Endothelial cell of umbilical vein (primary cell): Measurements from ENCODE around the gene PNMA8A. TPM values are rescaled to one million over a fixed set of nuclear protein-coding genes. Genes with fewer than 3 reads are reported as not detected.

Source experiments
- BruUV-seq: library from RNA; stranded (reverse); fragments of 400-500 nt; replicated peaks from 2 replicates; lab custom pipeline; 2021; lab: Mats Ljungman, UMichigan
- CTCF ChIA-PET: fragments of 300-600, 350-600 bp; sonication (Branson Sonifier 250); formaldehyde crosslinking; loops from one replicate; lab custom pipeline; 2021; ENCODE audit warnings: antibody characterized with exemption, inconsistent platforms; lab: Charles Lee
- POLR2A ChIA-PET: fragments of 300-600, 350-600 bp; sonication (Branson Sonifier 250); formaldehyde crosslinking; loops from one replicate; lab custom pipeline; 2021; ENCODE audit warnings: antibody characterized with exemption, inconsistent platforms; lab: Charles Lee
- DNase-seq: peaks from one replicate; pipeline ENCODE4 v3.0.0-alpha.2; 2011; ENCODE audit warnings: low read depth, low spot score
- FAIRE-seq: peaks from 2 replicates; lab custom pipeline; 2011; peaks lifted over from hg19 to GRCh38; lab: Jason Lieb, UNC
- H2AFZ ChIP-seq: 2 replicates; pipeline ENCODE4 v1.6.0; 2012; ENCODE audit warnings: low read depth, low read length, control low read depth, inconsistent platforms
- H3K27ac ChIP-seq: 2 replicates; pipeline ENCODE4 v1.5.1; 2011; ENCODE audit warnings: low read depth, mild to moderate bottlenecking, control low read depth, low read length, moderate library complexity; ENCODE audit not compliant: insufficient read depth
- H3K27me3 ChIP-seq, 2 experiments: 2 replicates each; pipeline versions ENCODE4 v1.6.0 to v1.6.1; 2011; ENCODE audit warnings: low read length in 2 of 2, mixed read lengths in 1 of 2; ENCODE audit not compliant: control insufficient read depth in 2 of 2, insufficient read depth in 2 of 2
- H3K36me3 ChIP-seq, 2 experiments: 2 replicates in 1 of 2; 3 replicates in 1 of 2; pipeline ENCODE4 v1.5.1; 2011; ENCODE audit warnings: low read length in 2 of 2, mild to moderate bottlenecking in 1 of 2, moderate library complexity in 1 of 2; ENCODE audit not compliant: control insufficient read depth in 2 of 2, insufficient read depth in 2 of 2; ENCODE audit errors: extremely low read depth in 1 of 2
- H3K4me1 ChIP-seq: 3 replicates; pipeline ENCODE4 v1.5.1; 2011; ENCODE audit warnings: mild to moderate bottlenecking, low read length; ENCODE audit not compliant: control insufficient read depth, insufficient read depth; ENCODE audit errors: extremely low read depth
- H3K4me2 ChIP-seq: 2 replicates; pipeline ENCODE4 v1.6.1; 2011; ENCODE audit warnings: low read length, control low read depth, mixed read lengths; ENCODE audit not compliant: insufficient read depth
- H3K4me3 ChIP-seq, 3 experiments: fragments of 200-600 bp in 1 of 3; sonication (generic), shearing (Covaris generic) in 1 of 3; replicated peaks in 1 of 3; 2 replicates each; pipeline ENCODE4 v1.5.1; 2011 to 2016; ENCODE audit warnings: control low read depth in 3 of 3, low read length in 3 of 3, mild to moderate bottlenecking in 2 of 3, inconsistent platforms in 1 of 3, low read depth in 1 of 3, moderate library complexity in 1 of 3; ENCODE audit not compliant: insufficient read depth in 1 of 3
- H3K79me2 ChIP-seq: 2 replicates; pipeline ENCODE4 v1.6.0; 2012; ENCODE audit warnings: low read length, inconsistent platforms; ENCODE audit not compliant: control insufficient read depth, insufficient read depth
- H3K9ac ChIP-seq: replicated peaks from 2 replicates; pipeline ENCODE3; 2011; ENCODE audit warnings: low read length, control low read depth; ENCODE audit not compliant: insufficient read depth; ENCODE audit errors: extremely low read depth
- H3K9me1 ChIP-seq: replicated peaks from 3 replicates; pipeline ENCODE4 v1.6.0; 2011; ENCODE audit warnings: mild to moderate bottlenecking, low read length; ENCODE audit not compliant: control insufficient read depth, insufficient read depth; ENCODE audit errors: extremely low read depth
- H3K9me3 ChIP-seq: replicated peaks from 2 replicates; pipeline ENCODE4 v1.5.1; 2012; ENCODE audit warnings: low read length, inconsistent platforms; ENCODE audit not compliant: control insufficient read depth, insufficient read depth
- H4K20me1 ChIP-seq: replicated peaks from 2 replicates; pipeline ENCODE3; 2011; ENCODE audit warnings: mild to moderate bottlenecking, low read length; ENCODE audit not compliant: control insufficient read depth, insufficient read depth; ENCODE audit errors: extremely low read depth
- CTCF ChIP-seq, 2 donors: IDR thresholded peaks; 1 replicate in 1 of 2; 2 replicates in 1 of 2; pipeline ENCODE4 v1.5.1; 2011; ENCODE audit warnings: low read length in 2 of 2, mild to moderate bottlenecking in 2 of 2, moderate library complexity in 2 of 2, control low read depth in 1 of 2, inconsistent platforms in 1 of 2, low read depth in 1 of 2; ENCODE audit not compliant: insufficient read depth in 1 of 2; ENCODE audit errors: extremely low read depth in 1 of 2
- EZH2 ChIP-seq: IDR thresholded peaks from 2 replicates; pipeline ENCODE4 v1.6.1; 2012; ENCODE audit warnings: borderline replicate concordance, low read depth, mild to moderate bottlenecking, moderate library complexity, low read length, inconsistent platforms; ENCODE audit not compliant: severe bottlenecking
- FOS ChIP-seq: IDR thresholded peaks from 2 replicates; pipeline ENCODE4 v1.6.1; 2011; ENCODE audit warnings: mild to moderate bottlenecking, low read length, moderate library complexity, borderline replicate concordance; ENCODE audit not compliant: insufficient read depth
- GATA2 ChIP-seq: IDR thresholded peaks from 2 replicates; pipeline ENCODE4 v1.7.0; 2011; ENCODE audit warnings: low read depth, mild to moderate bottlenecking, moderate library complexity, mixed read lengths, low read length; ENCODE audit not compliant: insufficient read length, insufficient read depth
- JUN ChIP-seq: IDR thresholded peaks from 2 replicates; pipeline ENCODE4 v1.6.1; 2011; ENCODE audit warnings: borderline replicate concordance, low read depth; ENCODE audit not compliant: insufficient read length, insufficient read depth
- MAX ChIP-seq: IDR thresholded peaks from 2 replicates; pipeline ENCODE4 v1.6.1; 2011; ENCODE audit not compliant: insufficient read depth, insufficient read length
- MYC ChIP-seq: IDR thresholded peaks from one replicate; pipeline ENCODE4 v1.6.1; 2011; ENCODE audit warnings: mild to moderate bottlenecking, low read depth, low read length
- POLR2A ChIP-seq: IDR thresholded peaks from 2 replicates; pipeline ENCODE4 v1.6.1; 2012; ENCODE audit warnings: low read depth, mild to moderate bottlenecking, control low read depth, low read length
- POLR2AphosphoS5 ChIP-seq: IDR thresholded peaks from 2 replicates; pipeline ENCODE4 v1.6.1; 2012; ENCODE audit warnings: low read depth, mild to moderate bottlenecking, control low read depth, low read length, moderate library complexity; ENCODE audit not compliant: insufficient read depth
- dilution Hi-C: fragments of 300-500 bp; cut with MboI; formaldehyde crosslinking; loops from one replicate; pipeline ENCODE4 v1.15.0; 2019; ENCODE audit warnings: low sequenced_read_pairs; ENCODE audit not compliant: extremely low pct_ligation_motif_present
- intact Hi-C: fragments of 100-400 bp; cut with micrococcal nuclease; formaldehyde crosslinking; loops from one replicate; pipeline ENCODE4 v1.10.0; 2022
- polyA plus RNA-seq, 4 experiments: library from polyadenylated mRNA; depleted of rRNA in 3 of 4; stranded (reverse) in 3 of 4; unstranded in 1 of 4; fragments of >200 nt; gene quantifications; 2 replicates each; pipeline versions ENCODE4 v1.2.1 to v1.2.3, GENCODE V29; 2011 to 2012; ENCODE audit warnings: missing spikeins in 1 of 4
- total RNA-seq: library from RNA; stranded (reverse); gene quantifications from 2 replicates; pipeline ENCODE4 v1.2.3, GENCODE V29; 2021

Gene PNMA8A
- total and polyA plus RNA-seq, 2 donors (not counting 3 experiments of a cell fraction or from before 2014, with no cell fraction given), result 0.25 to 0.27 TPM

- no peak for TF ChIP-seq CTCF (IDR thresholded peaks at IDR 0.05; ENCODE audit: extremely low read depth in 1 of 2, insufficient read depth in 1 of 2, low read depth in 1 of 2, low read length in 2 of 2)
- no peak for TF ChIP-seq POLR2A
- TF ChIP-seq GATA2, result no peak
- TF ChIP-seq MYC, result no peak
- TF ChIP-seq FOS, result no peak
- no peak for TF ChIP-seq EZH2
- no peak for TF ChIP-seq JUN
- TF ChIP-seq POLR2AphosphoS5, result no peak
- no peak for TF ChIP-seq MAX
- no peak overlapping the region for H2AFZ ChIP-seq
- intact Hi-C loops (no loop called here), dilution Hi-C loops (no loop called here)
- H3K36me3 ChIP-seq, result no peaks in the 10 kb centered on the region
- H3K9me1 ChIP-seq, result no peaks in the 10 kb centered on the region
- H3K9me3 ChIP-seq, result no peaks in the 10 kb centered on the region
- no peaks in the 10 kb centered on the region for H3K4me1 ChIP-seq
- CTCF ChIA-PET, result interaction anchor here (0.6 to 1.3 kb wide), 3 partner anchors 37 to 201 kb away, joined by 3 to 4 read pairs (median 3); no protein-coding TSS in a partner anchor
- peaks cover 0 to 3% of the 10 kb centered on the region in 2 experiments for H3K27me3 ChIP-seq
- no peak for DNase-seq
- H3K9ac ChIP-seq, result no peak overlapping the region
- H3K27ac ChIP-seq, result no peak overlapping the region
- no peak overlapping the region for H3K4me3 ChIP-seq
- FAIRE-seq, result no peak
- H4K20me1 ChIP-seq, result no peaks in the 10 kb centered on the region
- BruUV-seq, result no TSS peak
- H3K79me2 ChIP-seq, result no peaks in the 10 kb centered on the region
- POLR2A ChIA-PET, result interaction anchor here (0.6 kb wide), 1 partner anchor 36 kb away, joined by 8 read pairs; no protein-coding TSS in a partner anchor
- no peak overlapping the region for H3K4me2 ChIP-seq
Measured at GRCh38 chr19:46461537-46461936, 9.8 kb downstream of the PNMA8A start.
